ENCODE measurements around the gene TRPV5. TPM values are rescaled to one million over a fixed set of nuclear protein-coding genes. Genes with fewer than 3 reads are reported as not detected.

Gene TRPV5
- total RNA-seq, 6 experiments from 2014 or later, result not detected

DNA sequence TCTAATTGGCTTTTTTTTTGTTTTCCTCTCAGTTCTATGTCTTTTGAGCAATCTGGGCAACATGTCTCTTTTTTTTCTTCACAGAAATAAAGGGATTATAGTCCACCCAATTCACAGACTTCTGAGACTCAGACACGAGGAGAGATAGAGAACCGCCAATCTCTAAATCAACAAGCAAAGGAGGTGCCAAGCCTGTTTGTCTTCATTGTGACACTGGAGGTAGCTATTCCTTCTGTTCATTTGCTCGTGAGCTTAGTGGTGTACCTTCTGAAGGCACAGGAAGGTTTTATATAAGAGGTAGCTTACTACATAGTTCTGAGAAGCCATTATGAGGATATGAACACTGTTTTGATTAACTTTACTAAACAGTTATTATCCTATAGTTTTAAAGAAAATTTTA, 72.6 kb downstream of the TRPV5 start:
- TF ChIP-seq, protein P1, sequence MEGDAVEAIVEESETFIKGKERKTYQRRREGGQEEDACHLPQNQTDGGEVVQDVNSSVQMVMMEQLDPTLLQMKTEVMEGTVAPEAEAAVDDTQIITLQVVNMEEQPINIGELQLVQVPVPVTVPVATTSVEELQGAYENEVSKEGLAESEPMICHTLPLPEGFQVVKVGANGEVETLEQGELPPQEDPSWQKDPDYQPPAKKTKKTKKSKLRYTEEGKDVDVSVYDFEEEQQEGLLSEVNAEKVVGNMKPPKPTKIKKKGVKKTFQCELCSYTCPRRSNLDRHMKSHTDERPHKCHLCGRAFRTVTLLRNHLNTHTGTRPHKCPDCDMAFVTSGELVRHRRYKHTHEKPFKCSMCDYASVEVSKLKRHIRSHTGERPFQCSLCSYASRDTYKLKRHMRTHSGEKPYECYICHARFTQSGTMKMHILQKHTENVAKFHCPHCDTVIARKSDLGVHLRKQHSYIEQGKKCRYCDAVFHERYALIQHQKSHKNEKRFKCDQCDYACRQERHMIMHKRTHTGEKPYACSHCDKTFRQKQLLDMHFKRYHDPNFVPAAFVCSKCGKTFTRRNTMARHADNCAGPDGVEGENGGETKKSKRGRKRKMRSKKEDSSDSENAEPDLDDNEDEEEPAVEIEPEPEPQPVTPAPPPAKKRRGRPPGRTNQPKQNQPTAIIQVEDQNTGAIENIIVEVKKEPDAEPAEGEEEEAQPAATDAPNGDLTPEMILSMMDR (IDR thresholded peaks at IDR 0.05), result no peak
- H3K9me3 Mint-ChIP-seq, result no peaks in the 10 kb centered on the region
- no peak overlapping the region for H3K4me3 Mint-ChIP-seq
- H3K27me3 Mint-ChIP-seq (ENCODE audit: insufficient read depth), result peaks cover 21% of the 10 kb centered on the region
- peaks cover 6% of the 10 kb centered on the region; the same call in 1 of the 2 replicates for H3K4me1 Mint-ChIP-seq (ENCODE audit: low read depth)
- H3K36me3 Mint-ChIP-seq (ENCODE audit: low read depth), result no peaks in the 10 kb centered on the region
- DNase-seq, result no peak
- H3K27ac Mint-ChIP-seq, result no peak overlapping the region

DNA sequence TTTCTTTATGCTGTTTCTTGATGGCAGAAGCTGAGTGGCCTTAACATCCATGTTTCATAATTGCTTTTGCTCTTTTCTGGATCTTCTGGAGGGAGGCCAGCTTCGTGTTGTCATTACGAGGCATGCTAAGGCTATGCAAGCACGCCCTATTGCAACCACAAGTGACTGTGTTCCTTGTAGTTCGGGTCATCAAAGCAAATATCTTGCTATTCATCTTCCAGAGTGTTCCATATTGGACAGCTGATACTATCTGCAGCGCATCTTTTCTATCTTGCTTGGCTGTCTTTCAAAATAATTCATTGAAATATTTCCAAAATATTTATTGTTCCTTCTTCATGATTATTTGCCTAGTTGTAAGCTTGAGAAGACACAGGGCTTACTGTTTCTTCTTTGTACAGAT, 73.7 kb downstream of the TRPV5 start:
- H3K9me3 Mint-ChIP-seq, result no peaks in the 10 kb centered on the region
- peak; percentile 57 for DNase-seq
- H3K36me3 Mint-ChIP-seq (ENCODE audit: low read depth), result no peaks in the 10 kb centered on the region
- H3K27me3 Mint-ChIP-seq (ENCODE audit: insufficient read depth), result peaks cover 20% of the 10 kb centered on the region
- TF ChIP-seq, protein P1 (IDR thresholded peaks at IDR 0.05), result no peak
- no peak overlapping the region for H3K4me3 Mint-ChIP-seq
- peaks cover 6% of the 10 kb centered on the region; the same call in 1 of the 2 replicates for H3K4me1 Mint-ChIP-seq (ENCODE audit: low read depth)
- no peak overlapping the region for H3K27ac Mint-ChIP-seq

DNA sequence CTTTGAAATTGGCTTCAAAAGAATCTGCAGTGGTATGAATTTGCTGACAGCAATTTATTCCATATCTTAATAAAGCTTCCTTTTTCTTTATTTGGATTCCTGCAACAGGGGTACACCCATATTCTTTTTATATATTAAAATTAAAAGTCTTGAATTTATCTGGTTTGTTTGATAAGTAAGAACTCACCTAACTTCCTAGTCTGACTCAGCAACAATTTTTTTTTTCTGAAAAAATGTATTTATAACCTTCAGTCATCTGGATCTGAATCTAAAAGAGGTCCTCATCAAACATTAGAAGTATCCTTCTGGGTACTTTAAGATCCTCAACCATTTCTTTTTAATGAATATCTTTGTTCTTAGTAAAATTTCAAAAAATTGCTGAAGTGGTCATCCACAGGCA, 74.1 kb downstream of the TRPV5 start:
- no peak for DNase-seq
- Mint-ChIP-seq H3K27ac (no peak overlapping the region), H3K36me3 (ENCODE audit: low read depth) (no peaks in the 10 kb centered on the region), H3K9me3 (no peaks in the 10 kb centered on the region), H3K27me3 (ENCODE audit: insufficient read depth) (peaks cover 18% of the 10 kb centered on the region), H3K4me3 (no peak overlapping the region), H3K4me1 (ENCODE audit: low read depth) (peaks cover 6% of the 10 kb centered on the region; the same call in 1 of the 2 replicates)
- TF ChIP-seq, protein P1 (IDR thresholded peaks at IDR 0.05), result no peak

Other genes starting within 250 kb of the TRPV5 start
- not detected for gene PRSS1, start 184.3 kb downstream of the TRPV5 start, total RNA-seq (2021; fragmentation: NEBNext Ultra II Directional; extraction: Animal tissue kit (Norgen Biotek cat#: 25700))
- gene PRSS2, start 162.8 kb downstream of the TRPV5 start, total RNA-seq (2021; fragmentation: NEBNext Ultra II Directional; extraction: Animal tissue kit (Norgen Biotek cat#: 25700)), result not detected
- under 1 TPM; 0.26 to 0.69 (median 0.33) TPM for gene EPHB6, start 78.7 kb downstream of the TRPV5 start, total RNA-seq (2021; fragmentation: NEBNext Ultra II Directional; extraction: Animal tissue kit (Norgen Biotek cat#: 25700))
- not detected for gene TRPV6, start 48.0 kb downstream of the TRPV5 start, total RNA-seq (2021; fragmentation: NEBNext Ultra II Directional; extraction: Animal tissue kit (Norgen Biotek cat#: 25700))
- not detected for gene LLCFC1, start 5.7 kb upstream of the TRPV5 start, total RNA-seq (2021; fragmentation: NEBNext Ultra II Directional; extraction: Animal tissue kit (Norgen Biotek cat#: 25700))
- gene KEL, start 28.6 kb upstream of the TRPV5 start, total RNA-seq (2021; fragmentation: NEBNext Ultra II Directional; extraction: Animal tissue kit (Norgen Biotek cat#: 25700)), result not detected
- gene OR9A2, start 93.4 kb upstream of the TRPV5 start, total RNA-seq (2021; fragmentation: NEBNext Ultra II Directional; extraction: Animal tissue kit (Norgen Biotek cat#: 25700)), result not detected
- not detected for gene OR6V1, start 118.6 kb upstream of the TRPV5 start, total RNA-seq (2021; fragmentation: NEBNext Ultra II Directional; extraction: Animal tissue kit (Norgen Biotek cat#: 25700))
- gene PIP, start 198.3 kb upstream of the TRPV5 start, total RNA-seq (2021; fragmentation: NEBNext Ultra II Directional; extraction: Animal tissue kit (Norgen Biotek cat#: 25700)), result not detected
- gene TAS2R39, start 249.7 kb upstream of the TRPV5 start, total RNA-seq (2021; fragmentation: NEBNext Ultra II Directional; extraction: Animal tissue kit (Norgen Biotek cat#: 25700)), result not detected